Measurements from ENCODE around the gene CMSS1. TPM values are rescaled to one million over a fixed set of nuclear protein-coding genes. Genes with fewer than 3 reads are reported as not detected.

Gene CMSS1
- total RNA-seq, 1 donor from 2014 or later, result 28.4 TPM

DNA sequence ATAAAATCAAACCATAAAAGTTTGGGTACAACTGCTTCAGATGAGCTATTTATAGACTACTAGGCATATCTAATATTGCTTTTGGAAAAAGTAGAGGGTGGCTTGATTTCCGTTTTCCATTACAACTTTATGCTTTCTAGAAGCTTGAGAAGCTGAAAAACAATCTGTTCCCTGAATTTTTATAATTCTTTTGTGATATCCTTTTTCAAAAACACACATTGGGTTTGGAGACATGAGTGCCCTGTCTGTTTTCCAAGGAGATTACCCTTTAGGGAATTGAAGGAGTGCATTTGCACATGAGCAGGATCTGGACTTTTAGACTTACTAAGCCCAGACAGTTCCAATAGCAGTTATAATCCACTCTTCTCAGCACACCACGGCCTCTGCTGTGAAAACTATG is 346.1 kb downstream of the CMSS1 start:
- DNase-seq (ENCODE audit: low read depth), result no peak
- TF ChIP-seq, protein P1, sequence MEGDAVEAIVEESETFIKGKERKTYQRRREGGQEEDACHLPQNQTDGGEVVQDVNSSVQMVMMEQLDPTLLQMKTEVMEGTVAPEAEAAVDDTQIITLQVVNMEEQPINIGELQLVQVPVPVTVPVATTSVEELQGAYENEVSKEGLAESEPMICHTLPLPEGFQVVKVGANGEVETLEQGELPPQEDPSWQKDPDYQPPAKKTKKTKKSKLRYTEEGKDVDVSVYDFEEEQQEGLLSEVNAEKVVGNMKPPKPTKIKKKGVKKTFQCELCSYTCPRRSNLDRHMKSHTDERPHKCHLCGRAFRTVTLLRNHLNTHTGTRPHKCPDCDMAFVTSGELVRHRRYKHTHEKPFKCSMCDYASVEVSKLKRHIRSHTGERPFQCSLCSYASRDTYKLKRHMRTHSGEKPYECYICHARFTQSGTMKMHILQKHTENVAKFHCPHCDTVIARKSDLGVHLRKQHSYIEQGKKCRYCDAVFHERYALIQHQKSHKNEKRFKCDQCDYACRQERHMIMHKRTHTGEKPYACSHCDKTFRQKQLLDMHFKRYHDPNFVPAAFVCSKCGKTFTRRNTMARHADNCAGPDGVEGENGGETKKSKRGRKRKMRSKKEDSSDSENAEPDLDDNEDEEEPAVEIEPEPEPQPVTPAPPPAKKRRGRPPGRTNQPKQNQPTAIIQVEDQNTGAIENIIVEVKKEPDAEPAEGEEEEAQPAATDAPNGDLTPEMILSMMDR (conservative IDR thresholded peaks at IDR 0.05; ENCODE audit: low read depth, low read length), result no peak
- H3K4me3 ChIP-seq (ENCODE audit: low read depth, low read length), result no peak overlapping the region

GRCh38 chr3:100164743-100165142 is 347.1 kb downstream of the CMSS1 start:
- TF ChIP-seq, protein P1 (conservative IDR thresholded peaks at IDR 0.05; ENCODE audit: low read depth, low read length), result no peak
- no peak overlapping the region for H3K4me3 ChIP-seq (ENCODE audit: low read depth, low read length)
- DNase-seq (ENCODE audit: low read depth), result no peak

GRCh38 chr3:100165926-100166550 is 348.4 kb downstream of the CMSS1 start:
- DNase-seq (ENCODE audit: low read depth), result no peak
- TF ChIP-seq, protein P1 (conservative IDR thresholded peaks at IDR 0.05; ENCODE audit: low read depth, low read length), result no peak
- H3K4me3 ChIP-seq (ENCODE audit: low read depth, low read length), result no peak overlapping the region

DNA sequence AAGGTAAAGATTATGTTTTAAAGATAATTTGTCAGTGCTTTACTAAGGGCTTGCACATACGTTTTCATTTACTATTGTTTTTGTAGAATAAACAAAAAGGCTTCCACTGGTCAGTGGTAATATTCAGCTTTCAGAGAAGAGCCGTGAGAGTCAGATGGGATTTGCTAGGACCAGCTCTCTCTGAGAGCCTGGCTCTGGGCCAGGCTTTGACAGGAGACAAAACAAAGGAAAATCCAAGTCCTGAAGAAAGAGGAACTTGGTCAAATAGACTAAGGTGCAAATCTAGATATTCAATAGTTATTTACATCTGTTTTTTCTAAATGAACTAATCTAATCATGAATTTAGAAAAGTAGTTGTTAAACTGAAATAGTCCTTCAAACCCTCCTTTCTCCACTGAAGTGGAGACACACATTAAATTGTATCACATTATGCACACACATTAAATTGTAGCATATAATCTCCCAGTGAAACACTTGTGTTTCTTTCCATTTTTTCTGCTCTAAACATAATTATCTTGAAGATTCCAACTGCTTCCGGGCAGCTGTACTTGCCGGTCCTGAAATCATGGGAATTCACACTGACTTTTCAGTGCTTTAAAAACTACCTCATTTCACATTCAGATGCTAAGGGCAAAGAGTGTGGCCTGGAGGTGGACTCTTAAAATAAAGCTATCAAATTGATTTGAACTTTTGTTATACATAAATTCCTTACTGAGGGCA is 351.7 kb downstream of the CMSS1 start:
- no peak for DNase-seq (ENCODE audit: low read depth)
- no peak overlapping the region for H3K4me3 ChIP-seq (ENCODE audit: low read depth, low read length)
- TF ChIP-seq, protein P1 (conservative IDR thresholded peaks at IDR 0.05; ENCODE audit: low read depth, low read length), result no peak

GRCh38 chr3:100170486-100170885 is 352.8 kb downstream of the CMSS1 start:
- TF ChIP-seq, protein P1 (conservative IDR thresholded peaks at IDR 0.05; ENCODE audit: low read depth, low read length), result no peak
- DNase-seq (ENCODE audit: low read depth), result no peak
- no peak overlapping the region for H3K4me3 ChIP-seq (ENCODE audit: low read depth, low read length)

GRCh38 chr3:100171211-100171914 is 353.7 kb downstream of the CMSS1 start:
- H3K4me3 ChIP-seq (ENCODE audit: low read depth, low read length), result no peak overlapping the region
- TF ChIP-seq, protein P1 (conservative IDR thresholded peaks at IDR 0.05; ENCODE audit: low read depth, low read length), result no peak
- DNase-seq (ENCODE audit: low read depth), result no peak

All from epithelial cell of proximal tubule (primary cell).